HG03280 (cell line): ENCODE results near the gene LMCD1.

Experiments
- ATAC-seq: cut with Tn5 transposase; IDR thresholded peaks from one replicate; pipeline ENCODE4 v1.9.1; 2021; ENCODE audit warnings: mild to moderate bottlenecking, moderate library complexity; ENCODE audit not compliant: unreplicated experiment

Gene LMCD1

GRCh38 chr3:8484409-8485140 lies 17.0 kb upstream of the LMCD1 start:
- ATAC-seq: no peak

GRCh38 chr3:8485141-8485870 lies 16.3 kb upstream of the LMCD1 start:
- no peak for ATAC-seq

DNA sequence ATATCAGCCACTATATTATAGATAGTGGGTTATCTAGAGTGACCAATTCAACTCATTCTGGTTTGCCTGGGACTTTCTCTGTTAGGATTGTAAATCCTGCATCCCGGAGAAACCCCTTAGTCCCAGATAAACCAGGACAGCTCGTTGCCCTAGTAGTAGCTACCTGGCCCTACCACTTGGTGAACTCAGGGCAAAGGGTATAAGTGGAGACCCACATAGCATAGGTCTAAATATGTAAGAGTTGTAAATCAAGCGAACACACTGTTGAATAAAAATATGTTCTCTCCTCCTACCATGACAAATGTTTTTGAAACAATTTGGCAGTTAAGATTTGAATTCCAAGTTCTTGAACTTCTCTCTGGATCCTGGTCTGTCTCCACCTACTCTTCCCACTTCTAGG lies 15.7 kb upstream of the LMCD1 start:
- no peak for ATAC-seq

GRCh38 chr3:8486434-8486833 lies 15.2 kb upstream of the LMCD1 start:
- ATAC-seq: no peak

GRCh38 chr3:8486936-8487335 lies 14.7 kb upstream of the LMCD1 start:
- ATAC-seq: no peak

GRCh38 chr3:8488411-8488810 lies 13.2 kb upstream of the LMCD1 start:
- no peak for ATAC-seq

- ATAC-seq: no peak
These were observed 12.7 kb upstream of the LMCD1 start for GRCh38 chr3:8488877-8489276.

DNA sequence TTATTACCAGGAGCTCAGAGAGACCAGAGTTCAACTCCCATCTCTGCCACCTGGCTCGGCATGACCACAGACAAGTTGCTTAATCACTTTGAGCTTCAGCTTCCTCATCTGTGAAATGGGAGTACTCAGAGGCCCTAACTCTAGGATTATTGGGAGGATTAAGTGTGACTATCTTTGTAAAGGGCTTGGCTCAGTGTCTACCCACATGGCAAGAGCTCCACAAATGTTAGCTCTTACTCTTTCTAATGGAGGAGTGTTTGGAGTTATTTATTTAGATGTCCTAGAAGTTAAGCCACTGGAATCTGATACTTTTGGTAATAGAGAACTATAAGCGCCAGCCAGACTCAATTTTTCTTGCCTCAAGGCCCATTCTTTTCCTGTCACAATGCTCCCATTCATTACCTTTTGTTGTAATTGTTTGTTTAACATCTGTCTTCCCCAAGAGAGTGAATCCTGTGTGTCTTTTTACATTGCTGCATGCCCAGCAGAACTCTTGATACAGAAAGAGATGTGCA lies 12.3 kb upstream of the LMCD1 start:
- no peak for ATAC-seq

DNA sequence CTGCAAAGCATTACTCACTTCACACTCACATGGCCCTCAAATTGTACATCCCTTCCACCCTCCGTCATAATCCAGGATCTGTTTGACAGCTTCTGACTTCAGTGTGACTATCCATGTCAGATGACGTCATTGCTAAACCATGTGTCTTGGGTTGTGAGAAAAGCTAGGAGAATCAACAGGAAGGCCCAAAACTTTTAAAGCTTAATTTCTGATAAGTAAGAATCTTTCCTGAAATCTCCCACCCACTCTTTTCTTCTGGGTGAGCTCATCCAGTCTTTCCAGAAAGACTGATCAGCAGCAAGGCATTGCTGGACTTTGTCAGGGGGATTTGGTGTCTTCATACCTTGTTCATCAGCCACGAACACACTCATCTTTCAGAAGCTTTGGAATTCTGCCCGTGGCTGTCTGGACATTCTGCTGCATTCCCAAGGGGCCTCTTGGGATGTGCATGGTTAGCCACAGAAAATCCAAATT lies 11.5 kb upstream of the LMCD1 start:
- no peak for ATAC-seq

- ATAC-seq: no peak
These were observed 10.1 kb upstream of the LMCD1 start for GRCh38 chr3:8491271-8492144.

- no peak for ATAC-seq
These were observed 8.7 kb upstream of the LMCD1 start for GRCh38 chr3:8492744-8493511.

GRCh38 chr3:8493744-8494143 lies 7.9 kb upstream of the LMCD1 start:
- ATAC-seq: no peak

- ATAC-seq: no peak
These were observed 7.3 kb upstream of the LMCD1 start for GRCh38 chr3:8494327-8494726.

GRCh38 chr3:8497582-8497981 lies 4.0 kb upstream of the LMCD1 start:
- ATAC-seq: no peak

- ATAC-seq: no peak
These were observed 2.4 kb upstream of the LMCD1 start for GRCh38 chr3:8499181-8499611.

- ATAC-seq: no peak
These were observed 1.2 kb upstream of the LMCD1 start for GRCh38 chr3:8500319-8500988.

DNA sequence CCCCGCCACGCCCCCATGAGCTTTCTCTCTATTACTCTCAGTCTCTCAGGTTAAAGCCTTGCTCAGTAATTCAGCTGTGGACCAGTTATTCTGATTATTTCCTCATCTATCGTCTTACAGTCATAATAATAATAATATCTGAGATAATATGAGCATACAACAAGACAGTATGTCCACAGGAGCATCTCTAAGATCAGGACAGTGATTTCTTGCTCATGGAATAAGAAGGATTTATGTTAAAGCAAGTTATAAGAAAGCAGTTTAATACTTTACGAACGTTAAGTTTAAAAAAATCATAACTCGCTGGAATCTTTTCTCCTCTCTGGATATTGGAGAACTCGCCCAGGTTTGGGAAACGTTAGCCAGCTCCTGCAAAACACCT lies 643 bp upstream of the LMCD1 start:
- ATAC-seq: no peak

DNA sequence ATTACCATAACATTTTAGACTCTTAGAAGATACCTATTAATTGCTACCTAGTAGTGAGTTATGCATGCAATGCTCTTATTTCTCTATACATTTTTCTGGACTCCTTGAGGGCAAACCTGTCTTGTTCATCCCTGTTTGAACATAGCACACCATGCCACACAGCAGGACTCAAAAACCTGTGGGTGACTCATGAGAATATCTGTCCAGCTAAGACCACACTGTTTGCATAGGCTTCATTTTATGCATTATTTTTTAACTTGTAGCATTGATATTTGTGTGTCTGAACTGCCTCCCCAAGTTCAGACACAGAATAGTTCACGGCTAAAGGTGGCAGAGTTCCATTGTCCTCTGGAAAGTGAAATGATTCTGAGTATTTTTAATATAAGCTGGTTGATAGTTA lies 1.8 kb downstream of the LMCD1 start:
- ATAC-seq: no peak

DNA sequence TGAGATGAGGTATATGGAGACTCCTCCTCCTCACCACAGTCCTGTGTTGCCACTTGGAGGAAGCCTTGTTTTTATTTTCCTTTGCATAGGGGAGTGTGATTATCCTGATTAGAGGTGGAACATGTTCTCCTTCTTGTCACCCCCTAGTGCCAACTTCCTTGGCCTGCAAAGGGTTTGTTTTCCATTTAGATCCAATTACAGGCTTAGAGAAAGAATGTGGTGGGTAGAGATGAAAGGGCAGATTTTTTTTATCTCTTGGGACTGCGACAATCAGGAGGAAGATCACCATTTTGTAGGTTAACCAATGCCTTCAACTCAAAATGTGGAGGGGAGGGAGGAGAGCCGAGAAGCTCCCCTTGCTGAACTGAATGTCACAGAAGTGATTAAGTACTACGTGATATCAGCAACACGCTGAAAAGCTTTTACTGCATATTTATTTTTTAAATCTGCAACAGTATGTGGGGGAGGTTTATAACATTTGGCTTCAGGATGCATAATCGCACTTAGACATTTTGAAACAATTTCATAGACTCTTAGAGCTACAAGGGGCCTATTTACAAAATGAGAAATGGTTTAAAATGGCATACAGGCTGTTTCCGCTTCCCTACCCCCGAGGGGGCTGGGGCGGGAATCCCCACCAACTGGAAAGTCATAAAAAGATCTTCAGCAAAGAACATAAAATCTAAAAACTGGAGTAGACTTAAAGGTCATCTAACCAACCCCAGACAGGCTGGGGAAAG lies 2.4 kb downstream of the LMCD1 start:
- ATAC-seq: no peak
